Measurements from ENCODE around the gene TDRD10.

Gene TDRD10

GRCh38 chr1:154502066-154502743 is at the start of gene TDRD10, which contains the start of gene SHE:
Gene TDRD10, plus strand, starts transcription at chr1:154502219. Its CDS starts 4,685 bp downstream, at chr1:154506904.
Gene SHE, minus strand, starts transcription at chr1:154502412. Its CDS starts 386 bp downstream, at chr1:154502026.
- DNase-seq = peak; percentile 22

- no peak for DNase-seq
Observed at GRCh38 chr1:154453161-154453560, 48.9 kb upstream of the TDRD10 start.

- DNase-seq = no peak
Observed at GRCh38 chr1:154453574-154454352, 48.3 kb upstream of the TDRD10 start.

GRCh38 chr1:154454386-154455120 is 47.5 kb upstream of the TDRD10 start:
- no peak for DNase-seq

- no peak for DNase-seq
Observed at GRCh38 chr1:154456631-154457030, 45.4 kb upstream of the TDRD10 start.

GRCh38 chr1:154459080-154459479 is 42.9 kb upstream of the TDRD10 start:
- DNase-seq = no peak

GRCh38 chr1:154460695-154461260 is 41.2 kb upstream of the TDRD10 start:
- DNase-seq = no peak

GRCh38 chr1:154463512-154463990 is 38.5 kb upstream of the TDRD10 start:
- peak; percentile 53 for DNase-seq

GRCh38 chr1:154465621-154466195 is 36.3 kb upstream of the TDRD10 start:
- DNase-seq = no peak

GRCh38 chr1:154466206-154466605 is 35.8 kb upstream of the TDRD10 start:
- no peak for DNase-seq

GRCh38 chr1:154466921-154467417 is 35.0 kb upstream of the TDRD10 start:
- DNase-seq = no peak

GRCh38 chr1:154467434-154468102 is 34.5 kb upstream of the TDRD10 start:
- DNase-seq = no peak

GRCh38 chr1:154468535-154469250 is 33.3 kb upstream of the TDRD10 start:
- no peak for DNase-seq

GRCh38 chr1:154469844-154470560 is 32.0 kb upstream of the TDRD10 start:
- no peak for DNase-seq

GRCh38 chr1:154471304-154471703 is 30.7 kb upstream of the TDRD10 start:
- DNase-seq = no peak

- DNase-seq = no peak
Observed at GRCh38 chr1:154474802-154475201, 27.2 kb upstream of the TDRD10 start.

- no peak for DNase-seq
Observed at GRCh38 chr1:154476791-154477190, 25.2 kb upstream of the TDRD10 start.

GRCh38 chr1:154478013-154478412 is 24.0 kb upstream of the TDRD10 start:
- no peak for DNase-seq

- no peak for DNase-seq
Observed at GRCh38 chr1:154478639-154479038, 23.4 kb upstream of the TDRD10 start.

- peak; percentile 44 for DNase-seq
Observed at GRCh38 chr1:154479764-154480421, 22.1 kb upstream of the TDRD10 start.
